Choroid plexus epithelial cell (primary cell): Measurements from ENCODE around the gene VPS54.
"Not testable (repeated sequence)": the region's sequence is repeated elsewhere in the genome, so short reads cannot be mapped to it uniquely, and the experiment has no call there.

ENCODE experiments used
- DNase-seq: peaks from one replicate; pipeline ENCODE4 v3.0.0-alpha.2; 2010; ENCODE audit warnings: low read depth
- H3K4me3 ChIP-seq: 2 replicates; pipeline ENCODE4 v1.5.1; 2011; ENCODE audit warnings: low read depth, mild to moderate bottlenecking, control low read depth, low read length, moderate library complexity
- TF ChIP-seq, protein P1 (sequence below): conservative IDR thresholded peaks from 2 replicates; pipeline ENCODE4 v1.5.1; 2011; ENCODE audit warnings: low read depth, mild to moderate bottlenecking, control low read depth, inconsistent platforms, low read length, moderate library complexity

The VPS54 gene

DNA sequence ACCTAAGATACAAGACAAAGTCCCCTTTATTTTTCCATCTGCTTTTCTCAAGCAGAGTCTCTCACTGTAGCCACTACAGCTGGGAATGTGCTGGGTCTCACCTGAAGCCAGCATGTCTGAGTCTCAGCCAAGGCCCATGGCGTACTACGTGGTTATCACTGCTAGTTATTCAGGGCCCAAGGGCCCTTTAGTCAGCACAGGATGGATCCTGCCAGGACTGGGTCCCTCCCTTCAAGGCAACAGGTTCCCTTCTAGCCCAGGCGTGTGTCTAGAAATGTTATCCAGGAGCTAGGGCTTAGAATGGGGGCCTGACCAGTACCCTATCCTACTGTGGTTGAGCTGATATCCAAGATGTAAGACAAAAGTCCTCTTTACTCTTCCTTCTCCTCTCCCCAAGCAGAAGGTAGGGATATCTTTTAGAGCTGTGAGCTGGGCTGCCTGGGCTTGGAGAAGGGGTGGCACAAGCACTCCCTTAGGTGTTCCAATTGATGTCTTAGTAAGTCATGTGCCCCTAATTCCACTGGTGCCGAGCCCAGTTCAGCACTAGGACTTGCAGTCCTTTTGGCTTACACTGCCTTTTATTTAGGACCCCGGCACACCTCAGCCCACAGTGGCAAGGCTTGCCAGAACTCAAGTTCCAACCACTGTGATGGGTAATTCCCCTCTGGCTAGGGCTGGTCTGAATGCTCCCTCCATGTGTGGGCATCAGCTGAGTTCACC lies 17.7 kb downstream of the VPS54 start:
- H3K4me3 ChIP-seq = no peak overlapping the region
- DNase-seq = no peak
- TF ChIP-seq, protein P1, sequence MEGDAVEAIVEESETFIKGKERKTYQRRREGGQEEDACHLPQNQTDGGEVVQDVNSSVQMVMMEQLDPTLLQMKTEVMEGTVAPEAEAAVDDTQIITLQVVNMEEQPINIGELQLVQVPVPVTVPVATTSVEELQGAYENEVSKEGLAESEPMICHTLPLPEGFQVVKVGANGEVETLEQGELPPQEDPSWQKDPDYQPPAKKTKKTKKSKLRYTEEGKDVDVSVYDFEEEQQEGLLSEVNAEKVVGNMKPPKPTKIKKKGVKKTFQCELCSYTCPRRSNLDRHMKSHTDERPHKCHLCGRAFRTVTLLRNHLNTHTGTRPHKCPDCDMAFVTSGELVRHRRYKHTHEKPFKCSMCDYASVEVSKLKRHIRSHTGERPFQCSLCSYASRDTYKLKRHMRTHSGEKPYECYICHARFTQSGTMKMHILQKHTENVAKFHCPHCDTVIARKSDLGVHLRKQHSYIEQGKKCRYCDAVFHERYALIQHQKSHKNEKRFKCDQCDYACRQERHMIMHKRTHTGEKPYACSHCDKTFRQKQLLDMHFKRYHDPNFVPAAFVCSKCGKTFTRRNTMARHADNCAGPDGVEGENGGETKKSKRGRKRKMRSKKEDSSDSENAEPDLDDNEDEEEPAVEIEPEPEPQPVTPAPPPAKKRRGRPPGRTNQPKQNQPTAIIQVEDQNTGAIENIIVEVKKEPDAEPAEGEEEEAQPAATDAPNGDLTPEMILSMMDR = no peak

DNA sequence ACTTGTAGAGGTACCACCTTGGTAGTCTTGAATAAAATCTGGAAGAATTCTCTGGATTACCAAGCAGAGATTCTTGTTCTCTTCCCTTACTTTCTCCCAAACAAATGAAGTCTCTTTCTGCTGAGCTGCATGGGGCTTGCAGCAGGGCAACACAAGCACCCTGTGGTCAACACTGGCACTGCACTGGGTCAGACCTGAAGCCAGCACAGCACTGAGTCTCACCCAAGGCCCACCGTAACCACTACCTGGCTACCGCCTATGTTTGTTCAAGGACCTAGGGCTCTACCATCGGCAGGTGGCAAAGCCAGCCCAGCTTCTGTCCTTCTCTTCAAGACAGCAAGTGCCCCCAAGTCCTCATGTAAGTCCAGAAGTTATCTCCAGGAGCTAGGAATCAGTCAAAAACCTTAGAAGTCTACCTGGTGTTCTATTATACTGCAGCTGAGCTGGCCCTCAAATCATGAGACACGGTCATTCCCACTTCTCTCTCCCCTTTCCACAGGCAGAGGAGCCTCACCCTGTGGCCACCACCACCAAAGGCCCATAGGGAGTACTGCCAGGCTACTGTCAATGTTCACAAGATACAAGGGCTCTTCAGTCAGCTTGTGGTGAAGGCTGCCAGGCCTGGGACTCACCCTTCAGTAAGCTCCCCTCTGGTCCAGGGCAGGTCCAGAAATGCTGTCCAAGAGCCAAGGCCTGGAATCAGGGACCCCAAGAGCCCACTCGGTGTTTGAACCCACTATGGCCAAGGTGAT lies 18.4 kb downstream of the VPS54 start:
- TF ChIP-seq, protein P1 = peak; percentile 31
- DNase-seq = peak; percentile 16
- H3K4me3 ChIP-seq = no peak overlapping the region

DNA sequence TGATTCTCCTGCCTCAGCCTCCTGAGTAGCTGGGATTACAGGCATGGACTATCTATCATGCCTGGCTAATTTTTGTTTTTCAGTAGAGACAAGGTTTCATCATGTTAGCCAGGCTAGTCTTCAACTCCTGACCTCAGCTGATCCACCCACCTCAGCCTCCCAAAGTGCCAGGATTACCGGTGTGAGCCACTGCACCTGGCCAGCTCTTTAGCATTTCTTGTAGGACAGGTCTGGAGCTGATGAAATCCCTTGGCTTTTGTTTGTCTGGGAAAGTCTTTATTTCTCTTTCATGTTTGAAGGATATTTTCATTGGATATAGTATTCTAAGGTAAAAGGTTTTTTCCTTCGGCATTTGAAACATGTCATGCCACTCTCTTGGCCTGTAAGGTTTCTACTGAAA lies 20.2 kb downstream of the VPS54 start:
- no peak for DNase-seq
- no peak overlapping the region for H3K4me3 ChIP-seq
- TF ChIP-seq, protein P1 = no peak

DNA sequence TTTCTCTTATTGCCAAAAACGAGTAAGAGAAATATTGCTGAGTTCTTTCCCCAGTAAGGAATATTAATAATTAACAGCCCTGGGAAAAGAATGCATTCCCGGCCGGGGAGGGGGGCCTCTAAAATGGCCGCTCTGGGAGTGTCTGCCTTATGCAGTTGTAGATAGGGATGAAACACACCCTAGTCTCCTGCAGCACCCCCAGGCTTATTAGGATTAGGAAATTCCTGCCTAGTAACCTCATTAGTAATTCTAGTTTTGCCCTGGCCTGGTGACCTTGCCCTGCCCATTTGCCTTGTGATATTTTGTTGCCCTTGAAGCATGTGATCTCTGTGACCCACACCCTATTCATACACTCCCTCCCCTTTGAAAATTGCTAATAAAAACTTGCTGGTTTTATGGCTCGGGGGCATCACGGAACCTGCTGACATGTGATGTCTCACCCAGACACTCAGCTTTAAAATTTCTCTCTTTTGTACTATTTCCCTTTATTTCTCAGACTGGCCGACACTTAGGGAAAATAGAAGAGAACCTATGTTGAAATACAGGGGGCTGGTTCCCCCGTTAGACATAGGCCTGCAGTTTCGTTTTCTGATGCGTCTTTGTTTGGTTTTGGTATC lies 22.5 kb downstream of the VPS54 start:
- H3K4me3 ChIP-seq, DNase-seq: not testable (repeated sequence)

DNA sequence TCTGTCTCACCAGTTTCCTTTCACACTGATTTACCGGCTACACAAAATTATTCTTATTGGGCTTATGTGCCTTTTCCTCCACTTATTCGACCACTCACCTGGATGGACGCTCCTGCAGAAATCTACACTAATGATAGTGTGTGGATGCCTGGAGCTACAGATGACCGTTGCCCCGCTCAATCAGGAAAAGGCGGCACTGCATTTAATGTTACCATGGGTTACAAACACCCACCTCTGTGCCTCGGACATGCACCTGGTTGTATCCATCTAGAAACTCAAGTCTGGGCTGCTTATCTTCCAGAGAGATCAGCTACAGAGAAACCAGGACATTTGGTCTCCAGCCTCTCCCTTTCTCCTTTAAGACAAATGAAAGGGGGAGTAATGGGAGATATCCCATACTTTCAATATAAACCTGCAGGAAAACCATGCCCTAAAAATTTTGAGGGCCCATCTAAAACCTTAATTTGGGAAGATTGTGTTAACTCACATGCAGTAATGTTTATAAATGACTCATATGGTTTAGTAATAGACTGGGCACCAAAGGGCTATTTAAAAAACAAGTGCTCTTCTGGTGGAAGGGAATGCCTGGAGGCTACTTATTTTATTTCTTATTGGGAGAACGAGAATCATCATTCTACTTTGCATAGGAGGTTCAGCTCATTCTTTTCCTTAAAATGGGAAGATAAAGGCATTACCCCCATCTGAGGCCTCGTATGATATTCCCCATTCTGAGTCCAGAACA lies 24.7 kb downstream of the VPS54 start:
- H3K4me3 ChIP-seq, DNase-seq: not testable (repeated sequence)

DNA sequence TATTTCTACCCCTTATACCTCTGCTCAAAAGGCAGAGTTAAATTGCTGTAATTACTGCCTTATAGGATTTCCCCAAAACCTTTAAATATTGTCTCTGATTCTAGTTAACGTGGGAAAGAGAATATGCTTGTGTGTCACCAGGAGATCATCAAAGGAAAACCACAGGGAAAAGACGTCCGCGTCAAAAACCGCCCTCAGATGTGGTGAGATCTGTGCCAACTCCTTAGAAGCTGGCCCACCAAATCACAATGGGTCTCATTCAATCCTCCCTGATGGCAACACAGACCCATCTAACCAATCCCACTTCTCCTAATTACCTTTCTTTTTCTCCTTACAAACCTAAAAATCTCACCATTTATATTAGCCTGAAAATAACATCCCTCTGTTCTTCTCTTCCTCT lies 25.4 kb downstream of the VPS54 start:
- no peak overlapping the region for H3K4me3 ChIP-seq
- TF ChIP-seq, protein P1 = no peak
- no peak for DNase-seq

DNA sequence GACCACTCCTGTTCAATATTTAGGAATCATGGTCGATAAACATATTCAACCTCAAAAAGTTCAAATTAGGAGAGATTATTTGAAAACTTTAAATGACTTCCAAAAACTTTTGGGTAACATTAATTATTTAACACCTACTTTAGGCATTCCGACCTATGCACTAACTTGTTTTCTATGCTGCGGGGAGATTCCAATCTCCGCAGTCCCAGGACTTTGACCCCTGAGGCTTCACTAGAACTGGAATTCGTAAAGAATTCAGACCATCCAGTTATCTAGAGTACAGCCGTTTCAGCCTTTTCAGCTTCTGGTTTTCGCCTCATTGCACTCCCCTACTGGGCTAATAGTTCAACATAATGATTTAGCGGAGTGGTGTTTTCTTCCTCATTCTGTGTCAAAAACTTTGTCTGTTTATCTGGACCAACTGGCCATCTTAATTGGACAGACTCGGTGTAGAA lies 26.1 kb downstream of the VPS54 start:
- H3K4me3 ChIP-seq = not testable (repeated sequence)
- DNase-seq = peak; percentile 12

DNA sequence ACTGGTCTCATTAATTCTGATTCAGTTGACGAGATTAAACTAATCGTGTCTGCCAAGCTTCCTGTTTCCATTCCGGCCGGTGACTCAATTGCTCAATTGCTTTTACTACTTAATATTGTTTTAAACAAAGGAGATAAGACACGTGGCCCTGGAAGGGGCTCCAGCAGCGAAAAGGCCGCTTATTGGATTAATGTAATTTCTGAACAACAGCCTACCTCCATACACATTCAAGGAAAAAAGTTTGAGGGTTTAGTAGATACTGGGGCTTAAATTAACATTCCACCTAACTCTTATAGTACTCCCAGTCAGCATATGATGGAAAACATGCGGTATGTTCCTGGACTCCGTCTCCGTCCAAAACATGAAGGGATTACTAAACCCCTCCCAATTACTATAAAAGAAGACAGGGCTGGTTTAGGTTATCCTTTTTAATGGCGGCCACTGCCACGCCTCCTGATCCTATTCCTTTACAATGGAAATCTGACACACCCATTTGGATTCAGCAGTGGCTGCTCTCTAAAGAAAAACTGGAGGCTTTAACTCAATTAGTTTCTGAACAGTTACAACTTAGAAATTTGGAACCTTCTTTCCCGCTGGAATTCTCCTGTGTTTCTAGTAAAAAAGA lies 27.1 kb downstream of the VPS54 start:
- no peak for DNase-seq
- H3K4me3 ChIP-seq = no peak overlapping the region
- TF ChIP-seq, protein P1 = no peak

DNA sequence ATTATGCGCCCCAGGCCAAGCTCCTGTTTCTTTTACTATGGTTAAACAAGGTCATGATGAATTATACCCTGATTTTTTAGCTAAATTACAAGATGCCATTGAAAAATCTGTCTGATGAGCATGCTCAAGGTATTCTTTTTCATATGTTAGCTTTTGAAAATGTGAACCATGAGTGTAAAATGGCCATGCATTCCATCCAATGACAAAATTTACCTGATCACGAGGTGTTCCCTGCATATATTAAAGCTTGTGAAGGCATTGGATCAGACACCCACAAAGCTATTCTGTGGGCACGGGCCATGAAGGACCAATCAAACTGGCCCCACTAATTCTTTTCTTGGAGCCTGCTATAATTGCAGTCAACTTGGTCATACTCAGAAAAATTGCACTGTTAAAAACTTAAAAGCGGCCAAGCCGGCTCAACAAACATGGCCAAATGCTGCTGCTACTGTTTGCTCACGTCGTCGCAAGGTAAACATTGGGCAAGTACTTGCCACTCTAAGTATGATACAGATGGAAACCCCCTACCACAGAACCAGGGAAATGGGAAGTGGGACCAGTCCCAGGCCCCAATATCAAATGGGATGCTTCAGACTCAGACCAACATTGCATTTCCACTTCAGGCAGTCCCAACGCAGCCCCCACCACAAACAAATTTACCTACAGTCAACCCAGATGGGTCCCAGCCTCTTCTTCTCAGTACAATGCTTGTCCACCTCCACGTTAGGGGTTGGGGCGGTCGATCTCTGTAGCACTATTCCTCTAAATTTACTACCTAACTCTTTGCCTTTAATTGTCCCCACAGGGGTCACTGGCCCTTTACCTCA lies 27.8 kb downstream of the VPS54 start:
- not testable (repeated sequence) for DNase-seq, H3K4me3 ChIP-seq
